NCI-H1105 (cell line): ENCODE results near the gene PRR13.

Source experiments
- DNase-seq: peaks from one replicate; lab custom pipeline; 2025; lab: John Stamatoyannopoulos, UW

PRR13 gene

GRCh38 chr12:53493610-53494391, 52.3 kb downstream of the PRR13 start:
- DNase-seq: no peak
